HEK293T (cell line): ENCODE measurements around the gene SARS1.

Source experiments
- CTCF ChIA-PET: fragments of 350-600 bp; formaldehyde crosslinking; extraction: SDS; loops from one replicate; lab custom pipeline; 2021; ENCODE audit warnings: antibody characterized with exemption, inconsistent platforms; lab: Yijun Ruan, JAX
- POLR2A ChIA-PET: fragments of 350-600 bp; formaldehyde crosslinking; extraction: SDS; loops from one replicate; lab custom pipeline; 2020; ENCODE audit warnings: antibody characterized with exemption, inconsistent platforms; lab: Yijun Ruan, JAX
- DNase-seq: peaks from one replicate; pipeline ENCODE4 v3.0.0; 2012; ENCODE audit warnings: mixed read lengths; ENCODE audit errors: extremely low spot score
- ARNT ChIP-seq: fragments of 450-650 bp; IDR thresholded peaks from 2 replicates; pipeline ENCODE4 v1.6.1; 2017; ENCODE audit warnings: mild to moderate bottlenecking
- BHLHE40 ChIP-seq: fragments of 450-650 bp; IDR thresholded peaks from 2 replicates; pipeline ENCODE4 v1.6.1; 2016; ENCODE audit warnings: mild to moderate bottlenecking, moderate library complexity, borderline replicate concordance
- CTBP1 ChIP-seq: fragments of 450-650 bp; IDR thresholded peaks from 2 replicates; pipeline ENCODE4 v1.6.1; 2016; ENCODE audit warnings: borderline replicate concordance
- ELF4 ChIP-seq: fragments of 450-650 bp; IDR thresholded peaks from 2 replicates; pipeline ENCODE4 v1.6.1; 2017; ENCODE audit warnings: antibody characterized with exemption
- FOXA1 ChIP-seq: fragments of 450-650 bp; IDR thresholded peaks from 2 replicates; pipeline ENCODE4 v1.6.1; 2016; ENCODE audit warnings: mild to moderate bottlenecking
- FOXK2 ChIP-seq: fragments of 450-650 bp; IDR thresholded peaks from 2 replicates; pipeline ENCODE4 v1.6.1; 2016; ENCODE audit warnings: mild to moderate bottlenecking
- FOXM1 ChIP-seq: fragments of 450-650 bp; IDR thresholded peaks from 2 replicates; pipeline ENCODE4 v1.6.1; 2017; ENCODE audit warnings: mild to moderate bottlenecking, borderline replicate concordance
- HDGF ChIP-seq: fragments of 450-650 bp; IDR thresholded peaks from 2 replicates; pipeline ENCODE4 v1.6.1; 2017; ENCODE audit warnings: antibody characterized with exemption, borderline replicate concordance
- L3MBTL2 ChIP-seq: fragments of 450-650 bp; conservative IDR thresholded peaks from 2 replicates; pipeline ENCODE4 v1.6.1; 2016; ENCODE audit warnings: mild to moderate bottlenecking
- LEF1 ChIP-seq: fragments of 450-650 bp; IDR thresholded peaks from 2 replicates; pipeline ENCODE4 v1.6.1; 2017; ENCODE audit warnings: mild to moderate bottlenecking, borderline replicate concordance
- NFRKB ChIP-seq: fragments of 450-650 bp; IDR thresholded peaks from 2 replicates; pipeline ENCODE4 v1.6.1; 2016; ENCODE audit warnings: mild to moderate bottlenecking, moderate library complexity
- SP1 ChIP-seq: fragments of 450-650 bp; IDR thresholded peaks from 2 replicates; pipeline ENCODE4 v1.6.1; 2017
- SUZ12 ChIP-seq: fragments of 450-650 bp; IDR thresholded peaks from 2 replicates; pipeline ENCODE4 v1.6.1; 2016; ENCODE audit warnings: mild to moderate bottlenecking
- TARDBP ChIP-seq: fragments of 450-650 bp; IDR thresholded peaks from 2 replicates; pipeline ENCODE4 v1.6.1; 2016
- ZNF384 ChIP-seq: fragments of 450-650 bp; IDR thresholded peaks from 2 replicates; pipeline ENCODE4 v1.6.1; 2016
- TF ChIP-seq, protein P1 (sequence below): fragments of 450-650 bp; IDR thresholded peaks from 2 replicates; pipeline ENCODE4 v1.6.1; 2016

Gene SARS1

DNA sequence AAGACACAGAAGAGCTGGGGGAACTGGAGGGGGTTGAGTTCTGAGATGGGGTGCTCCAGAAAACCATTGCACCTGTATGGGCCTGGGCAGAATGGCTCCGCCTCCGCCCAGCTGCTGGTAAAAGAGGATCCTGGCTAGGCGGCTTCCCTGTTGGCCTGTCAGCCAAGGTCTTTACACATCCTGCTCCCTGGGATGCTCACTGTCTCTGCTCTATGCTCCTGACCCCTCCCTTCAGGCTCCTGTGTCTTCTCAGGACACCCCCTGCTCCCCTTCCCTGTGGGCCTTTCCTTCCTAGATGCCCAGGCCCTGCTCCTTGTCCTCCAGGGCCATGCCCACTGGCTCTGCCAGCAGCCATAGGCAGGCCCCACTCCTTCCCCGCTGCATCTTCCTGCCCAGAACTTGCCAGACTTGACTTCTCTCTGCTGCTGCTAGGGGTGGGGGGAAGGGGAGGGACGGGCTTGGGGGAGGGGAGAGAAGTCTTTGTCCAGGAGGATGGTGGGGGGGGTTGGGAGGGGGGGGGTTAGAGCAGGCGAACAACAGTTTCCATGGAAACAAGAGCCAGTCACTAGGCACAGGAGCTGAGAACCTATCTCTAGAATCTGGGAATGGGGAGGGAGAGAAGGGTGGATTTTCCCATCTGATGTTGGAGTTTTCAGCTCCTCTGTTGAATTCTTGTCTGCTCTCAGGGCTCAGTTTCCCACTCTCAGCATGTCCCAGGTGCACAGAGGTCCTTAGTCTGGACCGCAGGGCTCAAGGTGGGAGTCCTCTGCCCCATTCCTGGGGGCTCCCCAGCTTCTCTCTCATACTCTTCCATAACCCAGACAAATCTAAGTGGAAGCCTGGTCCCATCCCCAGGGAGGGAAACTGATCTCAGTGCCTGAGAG, 46.2 kb downstream of the SARS1 start:
- ChIA-PET CTCF (interaction anchor here (0.6 to 1.3 kb wide), 3 partner anchors 18 to 273 kb away, joined by 3 to 5 read pairs (median 4); no protein-coding TSS in a partner anchor), POLR2A (no interaction called here)
- no peak for DNase-seq
- no peak for TF ChIP-seq HDGF
- TF ChIP-seq LEF1 = no peak
- TF ChIP-seq L3MBTL2 = no peak
- no peak for TF ChIP-seq ARNT
- TF ChIP-seq, protein P1, sequence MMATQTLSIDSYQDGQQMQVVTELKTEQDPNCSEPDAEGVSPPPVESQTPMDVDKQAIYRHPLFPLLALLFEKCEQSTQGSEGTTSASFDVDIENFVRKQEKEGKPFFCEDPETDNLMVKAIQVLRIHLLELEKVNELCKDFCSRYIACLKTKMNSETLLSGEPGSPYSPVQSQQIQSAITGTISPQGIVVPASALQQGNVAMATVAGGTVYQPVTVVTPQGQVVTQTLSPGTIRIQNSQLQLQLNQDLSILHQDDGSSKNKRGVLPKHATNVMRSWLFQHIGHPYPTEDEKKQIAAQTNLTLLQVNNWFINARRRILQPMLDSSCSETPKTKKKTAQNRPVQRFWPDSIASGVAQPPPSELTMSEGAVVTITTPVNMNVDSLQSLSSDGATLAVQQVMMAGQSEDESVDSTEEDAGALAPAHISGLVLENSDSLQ = no peak
- TF ChIP-seq TARDBP = no peak
- TF ChIP-seq ZNF384 = no peak
- TF ChIP-seq SP1 = no peak
- TF ChIP-seq CTBP1 = no peak
- TF ChIP-seq FOXA1 = no peak
- TF ChIP-seq ELF4 = no peak
- no peak for TF ChIP-seq FOXM1
- no peak for TF ChIP-seq BHLHE40
- no peak for TF ChIP-seq NFRKB
- no peak for TF ChIP-seq SUZ12
- TF ChIP-seq FOXK2 = no peak

GRCh38 chr1:109261006-109261405, 47.3 kb downstream of the SARS1 start:
- DNase-seq = no peak
- ChIA-PET POLR2A (interaction anchor here (0.7 kb wide), 1 partner anchor 16 kb away, joined by 3 read pairs; no protein-coding TSS in a partner anchor), CTCF (interaction anchor here (0.7 kb wide), 1 partner anchor 138 kb away, joined by 3 read pairs; no protein-coding TSS in a partner anchor)
- TF ChIP-seq FOXA1 (no peak), TARDBP (no peak), ARNT (no peak)

- TF ChIP-seq ARNT (no peak), TARDBP (no peak), FOXA1 (no peak), FOXM1 (no peak), SUZ12 (no peak), SP1 (no peak), ZNF384 (no peak), LEF1 (no peak), L3MBTL2 (no peak), NFRKB (no peak)
- CTCF ChIA-PET = no interaction called here
- POLR2A ChIA-PET = interaction anchor here (0.7 kb wide), 1 partner anchor 15 kb away, joined by 3 read pairs; no protein-coding TSS in a partner anchor
- no peak for DNase-seq
Observed at GRCh38 chr1:109261578-109261977, 47.9 kb downstream of the SARS1 start.

DNA sequence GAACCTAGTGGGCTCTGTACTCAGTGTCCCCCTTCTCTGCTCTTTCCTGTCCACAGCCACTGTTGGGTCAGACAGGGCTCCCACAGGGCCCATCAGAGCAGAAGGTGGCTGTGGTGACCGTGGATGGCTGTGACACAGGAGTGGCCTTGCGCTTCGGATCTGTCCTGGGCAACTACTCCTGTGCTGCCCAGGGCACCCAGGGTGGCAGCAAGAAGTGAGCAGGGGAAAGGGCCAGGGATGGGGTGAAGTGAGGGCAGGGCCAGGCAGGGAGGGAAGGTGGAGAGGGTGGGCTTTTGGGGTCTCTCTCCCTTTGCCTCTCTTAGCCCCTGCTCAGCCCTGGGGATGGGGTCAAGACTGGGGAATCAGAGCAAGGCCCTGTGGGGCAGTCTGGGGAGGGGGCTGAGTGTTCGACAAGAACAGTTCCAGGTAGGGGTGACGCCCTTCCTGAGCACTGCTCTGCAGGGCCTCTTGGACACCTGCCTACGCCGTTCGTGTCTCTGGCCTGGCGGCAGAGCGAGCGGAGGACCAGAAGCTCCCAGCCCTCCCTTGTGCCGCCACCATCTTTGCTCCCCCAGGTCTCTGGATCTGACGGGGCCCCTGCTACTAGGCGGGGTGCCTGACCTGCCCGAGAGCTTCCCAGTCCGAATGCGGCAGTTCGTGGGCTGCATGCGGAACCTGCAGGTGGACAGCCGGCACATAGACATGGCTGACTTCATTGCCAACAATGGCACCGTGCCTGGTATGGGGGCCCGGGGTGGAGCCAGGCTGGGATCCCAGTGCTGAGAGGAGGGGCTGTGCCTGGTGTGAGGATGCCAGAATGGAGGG, 48.7 kb downstream of the SARS1 start:
- DNase-seq = no peak
- ChIA-PET CTCF (interaction anchor here (0.7 to 1.1 kb wide), 2 partner anchors 23 to 136 kb away, joined by 3 to 6 read pairs; partner anchors contain the start of gene SORT1), POLR2A (interaction anchor here (0.7 kb wide), 2 partner anchors 48 to 136 kb away, joined by 3 read pairs; partner anchors contain the start of gene SARS1)
- TF ChIP-seq HDGF (no peak), ZNF384 (no peak), ARNT (no peak), SUZ12 (no peak), FOXM1 (no peak), SP1 (no peak), TARDBP (no peak)
- TF ChIP-seq, protein P1 = no peak

GRCh38 chr1:109263234-109263596, 49.5 kb downstream of the SARS1 start:
- no peak for TF ChIP-seq TARDBP
- no peak for TF ChIP-seq L3MBTL2
- TF ChIP-seq FOXA1 = no peak
- no peak for TF ChIP-seq LEF1
- no peak for TF ChIP-seq SUZ12
- TF ChIP-seq NFRKB = no peak
- no peak for TF ChIP-seq SP1
- TF ChIP-seq HDGF = no peak
- no peak for TF ChIP-seq CTBP1
- TF ChIP-seq FOXM1 = no peak
- TF ChIP-seq, protein P1 = no peak
- no peak for DNase-seq
- ChIA-PET POLR2A (interaction anchor here (0.7 kb wide), 2 partner anchors 49 to 135 kb away, joined by 3 read pairs; partner anchors contain the start of gene SARS1), CTCF (interaction anchor here (0.7 to 2.2 kb wide), 3 partner anchors 9 to 135 kb away, joined by 3 to 12 read pairs (median 6); partner anchors contain the start of gene SORT1)
